Activated CD8-positive, alpha-beta T cell treated with anti-CD3 and anti-CD28 coated beads, Interleukin-2, amount 10 ng/mL, durations not matched to agents 7 days and 5 days (primary cell): ENCODE data around the gene SERPINH1. TPM values are rescaled to one million over a fixed set of nuclear protein-coding genes. Genes with fewer than 3 reads are reported as not detected.

Experiments
- ATAC-seq: fragments of 150-1000 bp; cut with Tn5 transposase; one replicate; pipeline ENCODE4 v1.10.0; 2021; ENCODE audit warnings: moderate library complexity
- CTCF ChIA-PET: fragments of 350-600 bp; sonication (Branson Sonifier 250); formaldehyde crosslinking; loops from one replicate; lab custom pipeline; 2021; ENCODE audit warnings: antibody characterized with exemption; lab: Charles Lee
- POLR2A ChIA-PET: fragments of 350-600 bp; sonication (Branson Sonifier 250); formaldehyde crosslinking; loops from one replicate; lab custom pipeline; 2021; ENCODE audit warnings: antibody characterized with exemption; lab: Charles Lee
- DNase-seq: peaks from one replicate; pipeline ENCODE4 v3.0.0-alpha.2; 2020
- H3K27ac Mint-ChIP-seq: one replicate; pipeline ENCODE4 v1.8.0; 2021; ENCODE audit warnings: mild to moderate bottlenecking, mixed read lengths
- H3K27me3 Mint-ChIP-seq: one replicate; pipeline ENCODE4 v1.8.0; 2021; ENCODE audit warnings: low read depth, mixed read lengths
- H3K36me3 Mint-ChIP-seq: one replicate; pipeline ENCODE4 v1.8.0; 2021; ENCODE audit warnings: low read depth, mixed read lengths
- H3K4me1 Mint-ChIP-seq: one replicate; pipeline ENCODE4 v1.8.0; 2021; ENCODE audit warnings: low read depth, mixed read lengths
- H3K4me3 Mint-ChIP-seq: one replicate; pipeline ENCODE4 v1.8.0; 2021; ENCODE audit warnings: mild to moderate bottlenecking, mixed read lengths
- H3K9me3 Mint-ChIP-seq: one replicate; pipeline ENCODE4 v1.8.0; 2022; ENCODE audit warnings: mixed read lengths; ENCODE audit not compliant: insufficient read depth
- total RNA-seq, 2 experiments: library from RNA; stranded (reverse); gene quantifications; one replicate each; pipeline ENCODE4 v1.2.3, GENCODE V29; 2021

SERPINH1 gene
- total RNA-seq, 2 experiments from 2014 or later, result 9.3 to 10.8 TPM

DNA sequence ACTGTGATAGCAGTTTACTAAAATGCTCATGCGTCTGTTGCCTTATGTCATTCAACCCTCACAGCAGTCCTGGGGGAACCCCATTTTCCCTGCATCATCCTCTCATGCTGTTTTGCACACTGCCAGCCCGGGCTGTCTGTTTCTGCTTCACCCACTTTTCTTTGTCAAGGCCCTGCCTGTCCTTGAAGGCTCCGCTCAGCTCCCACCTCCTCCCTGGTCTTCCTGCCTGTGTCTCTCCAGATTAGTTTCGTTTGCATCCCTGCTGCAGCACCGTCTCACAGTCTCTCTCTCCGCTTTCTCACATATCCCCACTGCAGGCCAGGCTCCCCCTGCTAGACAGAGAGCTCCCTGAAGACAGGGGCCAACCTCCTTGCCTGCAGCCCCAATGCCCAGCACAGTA is 29.9 kb downstream of the SERPINH1 start:
- peaks cover 8% of the 10 kb centered on the region for H3K27me3 Mint-ChIP-seq
- peaks cover 12% of the 10 kb centered on the region for H3K4me1 Mint-ChIP-seq
- H3K9me3 Mint-ChIP-seq, result no peaks in the 10 kb centered on the region
- ATAC-seq (no peak), DNase-seq (no peak)
- H3K4me3 Mint-ChIP-seq, result no peak overlapping the region
- no peak overlapping the region for H3K27ac Mint-ChIP-seq
- POLR2A ChIA-PET, result interaction anchor here (1.1 kb wide), 1 partner anchor 9 kb away, joined by 4 read pairs; no protein-coding TSS in a partner anchor
- CTCF ChIA-PET, result interaction anchor here (0.8 to 1.5 kb wide), 2 partner anchors 14 to 45 kb away, joined by 3 to 7 read pairs; no protein-coding TSS in a partner anchor
- H3K36me3 Mint-ChIP-seq, result no peaks in the 10 kb centered on the region

DNA sequence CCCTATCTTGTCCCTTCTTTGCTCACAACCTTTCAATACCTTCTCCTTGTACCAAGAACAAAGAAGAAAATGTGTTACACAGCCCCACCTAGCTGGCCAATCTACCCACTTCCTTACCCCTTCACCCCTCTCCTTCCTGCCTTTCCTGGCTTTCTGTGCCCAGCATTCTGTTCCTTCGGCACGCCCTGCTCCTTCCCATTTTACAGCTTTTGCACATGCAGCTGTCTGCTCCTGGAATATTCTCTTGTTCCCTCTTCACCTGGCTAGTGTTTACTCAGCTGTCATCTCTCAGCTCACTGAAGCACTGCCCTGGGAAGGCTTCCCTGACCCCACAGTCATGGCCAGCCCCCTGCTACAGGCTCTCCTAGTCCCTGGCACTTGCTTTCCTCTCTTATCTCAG is 30.7 kb downstream of the SERPINH1 start:
- ATAC-seq (peak; percentile 57), DNase-seq (no peak)
- H3K9me3 Mint-ChIP-seq, result no peaks in the 10 kb centered on the region
- H3K36me3 Mint-ChIP-seq, result no peaks in the 10 kb centered on the region
- H3K4me1 Mint-ChIP-seq, result peaks cover 12% of the 10 kb centered on the region
- no peak overlapping the region for H3K4me3 Mint-ChIP-seq
- CTCF ChIA-PET, result interaction anchor here (1.1 to 1.5 kb wide), 2 partner anchors 15 to 17 kb away, joined by 3 to 7 read pairs; no protein-coding TSS in a partner anchor
- H3K27me3 Mint-ChIP-seq, result peaks cover 8% of the 10 kb centered on the region
- POLR2A ChIA-PET, result interaction anchor here (1.1 kb wide), 1 partner anchor 10 kb away, joined by 4 read pairs; no protein-coding TSS in a partner anchor
- no peak overlapping the region for H3K27ac Mint-ChIP-seq

DNA sequence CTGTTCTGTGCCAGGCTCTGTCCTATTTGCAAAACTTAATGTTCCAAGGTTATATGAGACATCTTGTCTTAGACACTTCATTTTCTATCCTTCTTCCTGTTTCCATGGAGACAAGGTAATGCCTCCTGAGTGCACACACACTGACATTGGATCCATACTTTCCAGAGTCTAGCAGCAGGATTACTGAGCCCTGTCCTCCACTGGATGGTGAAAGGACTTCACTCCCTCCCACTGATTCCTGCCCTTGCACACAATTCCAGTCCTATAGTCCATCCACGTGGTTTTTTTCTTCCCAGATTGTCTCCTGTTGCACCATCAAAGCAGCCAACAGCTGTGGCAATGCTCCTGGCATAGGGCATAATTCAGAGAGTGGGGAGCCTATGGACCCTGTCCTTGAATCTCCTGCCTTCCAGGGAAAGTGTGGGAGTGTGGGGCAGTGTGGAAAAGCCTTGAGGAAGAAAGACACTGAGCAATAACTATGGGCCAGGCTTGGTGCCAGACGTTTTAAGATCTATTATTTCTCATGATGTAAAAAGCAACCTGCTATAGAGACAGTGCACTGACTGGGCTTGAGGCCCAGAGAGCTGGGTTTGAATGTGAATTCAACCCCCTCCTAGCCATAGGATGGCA is 31.3 kb downstream of the SERPINH1 start:
- H3K4me1 Mint-ChIP-seq, result peaks cover 12% of the 10 kb centered on the region
- H3K27me3 Mint-ChIP-seq, result peaks cover 8% of the 10 kb centered on the region
- H3K9me3 Mint-ChIP-seq, result no peaks in the 10 kb centered on the region
- DNase-seq (no peak), ATAC-seq (no peak)
- no peaks in the 10 kb centered on the region for H3K36me3 Mint-ChIP-seq
- H3K27ac Mint-ChIP-seq, result no peak overlapping the region
- no peak overlapping the region for H3K4me3 Mint-ChIP-seq
- CTCF ChIA-PET, result interaction anchor here (1.1 to 1.5 kb wide), 3 partner anchors 15 to 453 kb away, joined by 3 to 7 read pairs (median 3); no protein-coding TSS in a partner anchor
- POLR2A ChIA-PET, result interaction anchor here (1.1 kb wide), 1 partner anchor 11 kb away, joined by 4 read pairs; no protein-coding TSS in a partner anchor

DNA sequence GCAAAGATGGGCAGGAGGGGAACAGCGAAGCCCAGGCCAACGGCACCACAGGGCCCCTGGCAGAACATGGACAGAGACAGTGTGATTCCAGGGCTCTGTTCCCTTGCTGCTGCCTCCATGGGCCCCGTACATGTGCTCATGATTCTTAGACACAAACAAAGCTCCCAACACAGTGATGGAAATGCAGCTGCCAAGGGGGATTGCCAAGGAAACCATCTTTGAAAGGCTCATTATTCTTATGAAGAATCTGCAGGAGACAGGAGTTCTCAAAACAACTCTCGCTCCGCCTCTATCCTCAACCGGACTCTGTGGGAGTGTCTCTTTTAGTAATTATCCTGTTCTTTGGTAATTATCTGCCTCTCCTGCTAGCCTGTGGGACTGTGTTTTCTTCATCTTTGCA is 32.2 kb downstream of the SERPINH1 start:
- no peaks in the 10 kb centered on the region for H3K9me3 Mint-ChIP-seq
- H3K4me1 Mint-ChIP-seq, result peaks cover 16% of the 10 kb centered on the region
- no peak overlapping the region for H3K4me3 Mint-ChIP-seq
- CTCF ChIA-PET, result interaction anchor here (1.1 to 1.3 kb wide), 2 partner anchors 112 to 454 kb away, joined by 3 read pairs; no protein-coding TSS in a partner anchor
- no peaks in the 10 kb centered on the region for H3K36me3 Mint-ChIP-seq
- DNase-seq (no peak), ATAC-seq (no peak)
- POLR2A ChIA-PET, result no interaction called here
- peaks cover 13% of the 10 kb centered on the region for H3K27me3 Mint-ChIP-seq
- no peak overlapping the region for H3K27ac Mint-ChIP-seq

DNA sequence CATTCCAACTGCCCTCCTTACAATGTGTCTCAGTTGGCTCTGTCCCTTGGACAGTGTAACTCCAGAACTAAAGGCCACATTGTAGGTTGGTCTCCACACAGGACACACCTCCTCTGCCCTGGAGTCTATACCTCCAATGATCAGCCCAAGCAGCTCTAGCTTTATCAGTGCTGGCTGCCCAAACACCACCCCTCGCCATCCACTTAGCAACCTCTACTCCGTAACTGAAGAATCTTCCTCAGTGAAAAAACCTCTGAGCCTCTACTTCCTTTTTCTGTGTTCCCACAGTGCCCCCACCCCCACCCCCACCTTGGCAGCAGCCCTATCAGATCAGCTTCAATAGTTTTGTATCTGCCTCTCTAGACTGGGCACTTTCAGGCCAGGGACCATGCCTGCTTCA is 33.4 kb downstream of the SERPINH1 start:
- Mint-ChIP-seq H3K27me3 (peaks cover 17% of the 10 kb centered on the region), H3K4me1 (peaks cover 16% of the 10 kb centered on the region), H3K36me3 (no peaks in the 10 kb centered on the region), H3K4me3 (no peak overlapping the region), H3K27ac (no peak overlapping the region), H3K9me3 (no peaks in the 10 kb centered on the region)
- ATAC-seq (no peak), DNase-seq (no peak)
- ChIA-PET POLR2A (no interaction called here), CTCF (interaction anchor here (1.1 kb wide), 2 partner anchors 9 to 16 kb away, joined by 3 to 4 read pairs; no protein-coding TSS in a partner anchor)

DNA sequence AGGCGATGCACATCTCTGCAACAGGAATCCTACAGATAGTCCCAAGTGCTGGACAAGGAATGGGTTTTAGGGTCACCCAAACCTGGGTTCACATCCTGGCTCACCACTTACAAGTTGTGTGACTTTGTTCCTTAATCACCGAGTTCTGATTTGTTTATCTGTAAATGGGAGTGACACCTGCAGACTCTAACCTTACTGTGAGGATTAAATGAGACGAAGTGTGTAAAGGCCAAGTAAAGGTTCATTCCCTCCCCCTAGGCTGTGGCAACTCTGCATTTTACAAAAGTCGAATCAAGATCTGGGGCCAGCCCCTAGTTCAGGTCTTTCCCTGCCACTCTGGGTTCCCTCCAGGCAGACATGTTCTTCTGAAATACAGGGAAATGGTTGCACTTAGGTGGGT is 34.9 kb downstream of the SERPINH1 start:
- ATAC-seq (no peak), DNase-seq (no peak)
- H3K27me3 Mint-ChIP-seq, result peaks cover 17% of the 10 kb centered on the region
- no peaks in the 10 kb centered on the region for H3K9me3 Mint-ChIP-seq
- ChIA-PET POLR2A (no interaction called here), CTCF (interaction anchor here (1.1 to 1.5 kb wide), 4 partner anchors 11 to 15 kb away, joined by 3 to 6 read pairs (median 4); no protein-coding TSS in a partner anchor)
- no peak overlapping the region for H3K4me3 Mint-ChIP-seq
- peaks cover 15% of the 10 kb centered on the region for H3K4me1 Mint-ChIP-seq
- no peaks in the 10 kb centered on the region for H3K36me3 Mint-ChIP-seq
- no peak overlapping the region for H3K27ac Mint-ChIP-seq

DNA sequence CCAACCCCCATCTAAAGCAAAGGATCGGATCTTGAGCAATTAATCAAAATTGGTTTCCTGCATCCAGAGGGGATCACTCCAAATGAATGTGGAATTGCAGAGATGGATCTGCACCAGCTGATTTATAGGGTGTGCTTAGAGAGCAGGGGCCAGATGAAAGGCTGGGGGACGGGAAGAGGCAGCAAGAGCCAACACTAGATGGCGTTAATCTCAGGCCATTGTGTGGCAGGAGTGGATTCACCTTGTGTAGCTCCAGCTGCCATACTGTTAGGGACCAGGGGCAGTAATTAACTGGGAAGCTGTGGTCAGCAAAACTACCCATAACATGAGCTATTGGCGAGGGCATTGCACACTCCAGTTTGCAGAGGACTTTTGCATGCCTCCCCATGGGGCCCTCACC is 35.6 kb downstream of the SERPINH1 start:
- Mint-ChIP-seq H3K4me3 (no peak overlapping the region), H3K36me3 (no peaks in the 10 kb centered on the region), H3K27me3 (peaks cover 15% of the 10 kb centered on the region), H3K27ac (no peak overlapping the region), H3K4me1 (peaks cover 8% of the 10 kb centered on the region), H3K9me3 (no peaks in the 10 kb centered on the region)
- no peak for DNase-seq
- ChIA-PET CTCF (interaction anchor here (0.6 to 1.5 kb wide), 8 partner anchors 10 to 915 kb away, joined by 3 to 6 read pairs (median 4); no protein-coding TSS in a partner anchor), POLR2A (interaction anchor here (0.6 kb wide), 1 partner anchor 122 kb away, joined by 3 read pairs; no protein-coding TSS in a partner anchor)
- peak; percentile 42 for ATAC-seq

DNA sequence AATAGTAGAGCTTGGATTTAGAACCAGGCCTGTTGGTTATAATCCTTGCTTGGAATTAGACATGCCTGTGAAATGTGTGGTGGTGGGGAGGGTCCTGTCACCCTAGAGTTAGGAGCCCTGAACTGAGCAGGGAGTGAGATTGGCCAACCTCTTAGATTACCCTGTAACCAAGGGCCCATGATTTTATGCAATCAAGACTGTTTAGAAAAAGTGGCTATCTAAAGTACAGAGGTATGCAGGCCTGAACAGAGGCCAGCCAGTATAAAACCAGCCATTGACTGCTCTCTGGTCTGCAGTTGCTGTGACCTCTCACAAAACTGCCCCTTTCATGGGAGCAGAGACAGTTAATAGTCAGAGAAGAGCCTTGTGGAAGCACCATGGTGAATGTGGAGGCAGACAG is 36.2 kb downstream of the SERPINH1 start:
- no peak overlapping the region for H3K4me3 Mint-ChIP-seq
- no peak for DNase-seq
- H3K9me3 Mint-ChIP-seq, result no peaks in the 10 kb centered on the region
- no peaks in the 10 kb centered on the region for H3K36me3 Mint-ChIP-seq
- H3K27ac Mint-ChIP-seq, result no peak overlapping the region
- ATAC-seq, result no peak
- POLR2A ChIA-PET, result interaction anchor here (0.6 kb wide), 1 partner anchor 121 kb away, joined by 3 read pairs; no protein-coding TSS in a partner anchor
- peaks cover 5% of the 10 kb centered on the region for H3K4me1 Mint-ChIP-seq
- CTCF ChIA-PET, result interaction anchor here (0.6 to 1.5 kb wide), 8 partner anchors 10 to 915 kb away, joined by 3 to 6 read pairs (median 3); no protein-coding TSS in a partner anchor
- peaks cover 13% of the 10 kb centered on the region for H3K27me3 Mint-ChIP-seq

DNA sequence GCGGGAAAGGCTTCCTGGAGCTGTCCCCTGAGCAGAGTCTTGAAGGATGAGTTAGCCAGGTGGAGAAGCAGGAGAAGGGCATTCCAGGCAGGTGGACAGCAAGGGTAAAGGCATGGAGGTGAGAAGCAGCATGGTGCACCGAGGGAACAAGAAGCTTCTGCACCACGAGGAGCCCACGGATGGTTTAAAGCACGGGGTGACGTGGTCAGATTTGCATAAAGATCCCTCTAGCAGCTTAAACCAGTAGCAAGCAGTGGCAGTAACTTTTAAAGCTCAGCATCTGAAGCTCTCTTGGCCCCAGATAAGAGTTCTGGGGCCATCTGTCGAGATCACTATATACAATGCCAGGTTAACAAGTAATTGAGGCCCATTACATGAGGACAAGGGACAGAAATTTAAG is 36.8 kb downstream of the SERPINH1 start:
- Mint-ChIP-seq H3K4me3 (no peak overlapping the region), H3K4me1 (peaks cover 5% of the 10 kb centered on the region), H3K27ac (no peak overlapping the region), H3K27me3 (peaks cover 13% of the 10 kb centered on the region), H3K9me3 (no peaks in the 10 kb centered on the region), H3K36me3 (no peaks in the 10 kb centered on the region)
- ChIA-PET CTCF (interaction anchor here (1.4 kb wide), 2 partner anchors 8 to 33 kb away, joined by 3 read pairs; no protein-coding TSS in a partner anchor), POLR2A (no interaction called here)
- ATAC-seq, result no peak
- no peak for DNase-seq

DNA sequence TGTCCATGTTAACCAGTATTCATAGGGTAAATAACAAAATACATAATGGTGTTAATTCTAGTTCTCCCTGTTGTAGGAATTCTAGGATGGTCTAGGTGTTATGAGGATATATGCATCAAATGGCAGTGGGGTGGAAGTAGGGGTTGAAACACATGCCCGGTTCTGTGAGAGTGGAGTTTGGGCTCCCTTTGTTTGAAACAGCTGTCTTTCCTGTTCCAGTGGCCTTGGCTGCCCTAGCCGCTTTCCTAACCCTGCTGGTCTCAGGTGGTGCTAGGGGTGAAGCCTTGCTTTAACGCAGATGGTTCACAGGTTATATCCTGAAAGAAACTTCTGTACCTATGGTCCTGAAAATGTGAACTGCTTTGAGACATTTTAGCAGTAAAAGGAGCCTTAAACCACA is 38.3 kb downstream of the SERPINH1 start:
- DNase-seq (no peak), ATAC-seq (no peak)
- Mint-ChIP-seq H3K27me3 (peaks cover 16% of the 10 kb centered on the region), H3K4me3 (no peak overlapping the region), H3K27ac (no peak overlapping the region), H3K36me3 (no peaks in the 10 kb centered on the region), H3K9me3 (no peaks in the 10 kb centered on the region), H3K4me1 (peaks cover 5% of the 10 kb centered on the region)
- POLR2A ChIA-PET, result no interaction called here
- CTCF ChIA-PET, result interaction anchor here (1.4 kb wide), 1 partner anchor 9 kb away, joined by 3 read pairs; no protein-coding TSS in a partner anchor

DNA sequence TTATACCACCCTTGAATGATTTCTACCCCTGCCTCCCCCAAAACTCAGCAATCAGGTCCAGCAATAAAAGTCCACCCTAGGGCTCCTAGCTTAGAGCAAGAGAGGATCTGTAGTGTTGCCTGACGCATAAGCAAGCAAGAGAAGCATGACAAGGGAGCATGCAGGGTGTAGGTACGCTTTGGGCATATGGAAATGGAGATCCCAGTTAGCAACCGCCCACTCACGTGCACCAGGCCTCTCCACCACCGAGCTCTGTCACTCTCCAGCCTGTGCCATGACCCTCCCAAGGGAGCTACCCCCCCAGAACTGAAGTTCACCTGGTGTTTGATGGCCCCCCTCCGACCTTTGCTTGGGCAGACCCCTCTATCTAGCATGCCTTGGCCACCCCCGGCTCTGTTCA is 39.4 kb downstream of the SERPINH1 start:
- H3K4me1 Mint-ChIP-seq, result peaks cover 5% of the 10 kb centered on the region
- POLR2A ChIA-PET, result no interaction called here
- no peaks in the 10 kb centered on the region for H3K36me3 Mint-ChIP-seq
- H3K27me3 Mint-ChIP-seq, result peaks cover 13% of the 10 kb centered on the region
- H3K27ac Mint-ChIP-seq, result no peak overlapping the region
- no peaks in the 10 kb centered on the region for H3K9me3 Mint-ChIP-seq
- DNase-seq (no peak), ATAC-seq (no peak)
- no peak overlapping the region for H3K4me3 Mint-ChIP-seq
- CTCF ChIA-PET, result interaction anchor here (0.8 kb wide), 1 partner anchor 24 kb away, joined by 3 read pairs; no protein-coding TSS in a partner anchor

DNA sequence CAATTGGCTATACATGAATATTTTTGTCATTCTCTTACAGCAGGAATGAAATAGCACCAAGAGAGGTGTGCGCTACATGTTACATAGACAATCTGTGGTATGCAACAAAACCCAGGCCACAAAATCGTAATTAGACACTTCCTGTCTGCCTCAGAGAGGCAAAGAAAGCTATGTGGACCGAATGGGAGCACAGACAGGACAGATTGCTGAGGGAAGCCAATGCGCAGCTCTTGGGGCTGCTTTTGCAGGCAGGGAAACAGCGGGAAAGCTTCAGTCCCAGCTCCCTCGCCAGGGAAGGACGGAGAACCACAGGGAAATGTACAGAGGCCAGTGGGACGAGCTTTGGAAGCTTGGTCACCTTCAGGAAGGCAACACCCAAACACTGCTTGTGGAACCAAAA is 40.9 kb downstream of the SERPINH1 start:
- POLR2A ChIA-PET, result no interaction called here
- peaks cover 5% of the 10 kb centered on the region for H3K4me1 Mint-ChIP-seq
- CTCF ChIA-PET, result interaction anchor here (0.7 kb wide), 1 partner anchor 103 kb away, joined by 3 read pairs; no protein-coding TSS in a partner anchor
- no peak overlapping the region for H3K4me3 Mint-ChIP-seq
- H3K36me3 Mint-ChIP-seq, result no peaks in the 10 kb centered on the region
- DNase-seq, result no peak
- no peak for ATAC-seq
- no peak overlapping the region for H3K27ac Mint-ChIP-seq
- peaks cover 22% of the 10 kb centered on the region for H3K27me3 Mint-ChIP-seq
- no peaks in the 10 kb centered on the region for H3K9me3 Mint-ChIP-seq
